ENCODE results near the gene CST6.

The CST6 gene

DNA sequence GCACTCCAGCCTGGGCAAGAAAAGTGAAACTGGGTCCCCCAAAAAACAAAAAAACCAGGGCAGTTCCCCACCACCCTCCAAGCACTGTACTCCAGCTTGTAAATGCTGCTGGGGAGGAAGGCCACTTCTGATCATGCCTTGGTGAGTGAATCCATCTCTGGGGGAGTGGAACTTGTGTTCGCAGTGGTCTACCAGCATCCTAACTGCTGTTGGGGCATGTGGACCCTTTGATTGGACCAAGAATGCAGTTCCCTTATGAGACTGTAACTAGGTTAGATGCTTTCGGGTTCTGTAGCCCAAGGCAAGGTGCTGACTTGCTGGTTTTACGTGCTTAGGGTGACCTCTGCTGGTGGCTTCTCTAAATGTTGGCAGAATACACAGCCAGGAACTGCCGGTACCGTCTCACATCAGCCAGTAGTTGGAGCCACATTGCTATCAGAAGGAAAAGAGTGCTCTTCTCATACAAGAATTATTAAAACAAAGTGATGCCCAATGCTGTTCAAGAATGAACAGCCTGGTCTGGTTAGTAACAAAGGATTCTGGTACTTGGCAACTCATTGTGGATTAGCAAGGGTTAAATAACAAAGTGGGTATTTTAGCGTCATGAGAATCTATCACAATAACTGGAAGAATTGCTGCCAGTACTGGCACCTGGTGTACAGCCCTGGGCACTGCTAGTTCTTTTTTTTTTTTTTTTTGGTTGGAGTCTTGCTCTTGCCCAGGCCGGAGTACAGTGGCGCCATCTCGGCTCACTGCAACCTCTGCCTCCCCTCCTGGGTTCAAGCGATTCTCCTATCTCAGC, 22.8 kb upstream of the CST6 start:
- H3K4me3 ChIP-seq (ENCODE audit: low read depth, low read length) = no peak overlapping the region
- TF ChIP-seq, protein P1, sequence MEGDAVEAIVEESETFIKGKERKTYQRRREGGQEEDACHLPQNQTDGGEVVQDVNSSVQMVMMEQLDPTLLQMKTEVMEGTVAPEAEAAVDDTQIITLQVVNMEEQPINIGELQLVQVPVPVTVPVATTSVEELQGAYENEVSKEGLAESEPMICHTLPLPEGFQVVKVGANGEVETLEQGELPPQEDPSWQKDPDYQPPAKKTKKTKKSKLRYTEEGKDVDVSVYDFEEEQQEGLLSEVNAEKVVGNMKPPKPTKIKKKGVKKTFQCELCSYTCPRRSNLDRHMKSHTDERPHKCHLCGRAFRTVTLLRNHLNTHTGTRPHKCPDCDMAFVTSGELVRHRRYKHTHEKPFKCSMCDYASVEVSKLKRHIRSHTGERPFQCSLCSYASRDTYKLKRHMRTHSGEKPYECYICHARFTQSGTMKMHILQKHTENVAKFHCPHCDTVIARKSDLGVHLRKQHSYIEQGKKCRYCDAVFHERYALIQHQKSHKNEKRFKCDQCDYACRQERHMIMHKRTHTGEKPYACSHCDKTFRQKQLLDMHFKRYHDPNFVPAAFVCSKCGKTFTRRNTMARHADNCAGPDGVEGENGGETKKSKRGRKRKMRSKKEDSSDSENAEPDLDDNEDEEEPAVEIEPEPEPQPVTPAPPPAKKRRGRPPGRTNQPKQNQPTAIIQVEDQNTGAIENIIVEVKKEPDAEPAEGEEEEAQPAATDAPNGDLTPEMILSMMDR (IDR thresholded peaks at IDR 0.05; ENCODE audit: low read depth, low read length) = peak; percentile 93

DNA sequence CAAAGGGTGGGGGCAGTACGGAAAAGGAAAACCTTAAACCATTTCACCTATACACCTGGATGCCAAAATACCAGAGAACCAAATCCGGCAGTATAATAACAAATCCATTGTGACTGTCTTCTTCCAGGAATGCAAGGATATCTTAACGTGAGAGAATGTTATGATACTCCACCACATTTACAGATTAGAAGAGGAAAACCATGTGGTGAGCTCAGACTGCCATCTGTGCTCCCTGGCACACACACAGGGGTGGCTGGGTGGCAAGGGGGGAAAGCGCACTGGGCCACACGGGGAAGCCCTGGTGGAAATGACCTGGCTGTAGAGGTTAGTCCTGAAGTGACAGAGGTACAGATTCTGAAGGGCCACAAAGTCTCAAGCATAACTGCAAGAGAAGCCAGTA, 19.8 kb upstream of the CST6 start:
- H3K4me3 ChIP-seq (ENCODE audit: low read depth, low read length) = no peak overlapping the region
- TF ChIP-seq, protein P1 (IDR thresholded peaks at IDR 0.05; ENCODE audit: low read depth, low read length) = no peak

DNA sequence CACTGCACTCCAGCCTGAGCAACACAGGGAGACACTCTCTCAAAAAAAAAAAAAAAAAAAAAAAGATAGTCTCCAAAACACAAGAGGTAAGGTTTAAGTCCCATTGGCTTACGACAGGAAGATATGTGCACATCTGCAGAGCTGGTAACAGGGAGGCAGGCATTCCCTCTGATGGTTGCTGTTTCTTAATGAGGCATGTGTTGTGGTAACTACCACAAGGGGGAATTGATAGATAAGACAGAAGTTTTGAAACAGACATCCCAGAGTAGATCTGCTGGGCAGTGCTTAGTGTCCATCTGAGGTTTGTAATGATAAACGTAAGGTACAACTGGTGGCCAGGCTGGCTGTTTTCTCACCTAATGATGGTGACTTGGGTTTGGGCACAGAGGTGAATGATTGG, 14.5 kb upstream of the CST6 start:
- H3K4me3 ChIP-seq (ENCODE audit: low read depth, low read length) = no peak overlapping the region

DNA sequence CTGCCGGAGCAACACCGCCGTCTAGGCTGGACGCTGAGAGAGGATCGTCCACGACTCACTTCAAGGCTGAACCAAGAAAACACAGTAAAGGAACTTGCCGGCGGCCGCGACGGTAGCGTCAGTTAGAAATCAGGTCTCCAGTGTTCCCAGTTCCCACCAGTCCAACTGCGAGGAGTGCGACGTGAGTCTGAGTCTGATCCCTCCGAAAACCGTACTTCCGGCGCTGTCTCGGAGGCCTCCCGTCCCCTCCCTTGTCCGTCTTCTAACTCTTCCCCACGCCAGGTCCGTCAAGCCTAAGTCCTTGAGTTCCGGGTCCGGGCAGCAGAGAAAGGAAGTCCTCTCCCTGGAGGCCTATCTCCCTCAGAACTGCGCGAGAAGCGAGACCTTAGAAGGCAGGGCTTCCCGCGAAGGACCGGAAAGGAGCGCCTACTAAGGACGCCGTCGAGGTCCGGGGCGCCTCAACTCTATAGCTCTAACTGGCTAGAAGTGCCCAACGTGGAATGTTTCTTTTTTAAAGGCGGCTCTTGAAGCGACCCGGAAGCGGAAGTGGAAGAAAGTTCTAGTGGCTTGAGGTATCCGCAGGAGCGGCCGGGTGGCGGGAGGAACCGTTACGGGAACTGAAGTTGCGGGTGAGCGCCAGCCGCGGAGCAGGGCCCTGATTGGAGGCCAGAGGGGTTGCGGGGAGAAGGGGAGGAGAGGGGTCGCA, 9.7 kb upstream of the CST6 start, which contains the start of the genes BANF1 and EIF1AD:
Gene BANF1 (plus strand): TSS at position 562 of the 706 bp plus-strand sequence. CDS start 748 bp downstream, outside the sequence.
Gene EIF1AD (minus strand): TSS at position 216 of the 706 bp plus-strand sequence. CDS start 1,768 bp downstream, outside the sequence.
- TF ChIP-seq, protein P1 (IDR thresholded peaks at IDR 0.05; ENCODE audit: low read depth, low read length) = no peak
- peak within 1 kb of the TSS; percentile 99 for H3K4me3 ChIP-seq (ENCODE audit: low read depth, low read length)

More for the DNA sequence above, 14.5 kb upstream of the CST6 start:
- TF ChIP-seq, protein P1 (IDR thresholded peaks at IDR 0.05; ENCODE audit: low read depth, low read length) = no peak

DNA sequence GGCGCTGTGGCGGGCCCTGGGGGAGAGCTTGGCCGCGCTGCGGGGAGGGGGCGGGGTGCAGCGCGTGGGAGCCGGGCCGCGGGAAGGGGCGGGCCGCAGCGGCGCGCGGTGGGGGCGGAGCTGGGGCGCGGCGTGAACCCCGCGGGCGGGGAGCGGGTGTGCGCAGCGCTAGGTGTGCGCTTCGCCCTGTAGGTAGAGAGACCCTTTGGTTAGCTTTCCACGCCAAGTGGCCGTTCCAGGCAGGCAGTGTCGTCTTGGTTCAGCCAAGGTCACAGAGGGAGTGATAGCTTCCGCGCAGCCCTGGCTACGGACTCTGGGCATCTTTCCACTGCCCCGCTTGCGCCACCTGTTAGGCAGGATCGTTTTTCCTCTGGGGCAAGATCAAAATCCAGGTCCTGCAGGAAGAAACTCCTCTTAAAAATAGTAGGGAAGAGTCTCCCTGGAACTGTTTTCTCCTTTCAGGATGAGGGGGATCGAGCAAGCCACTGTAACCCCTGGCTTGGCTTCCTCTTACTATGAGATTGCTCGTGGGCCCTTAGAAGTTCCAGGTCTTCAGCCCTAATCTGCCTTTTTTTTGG, 9.1 kb upstream of the CST6 start:
- TF ChIP-seq, protein P1 (IDR thresholded peaks at IDR 0.05; ENCODE audit: low read depth, low read length) = no peak
- H3K4me3 ChIP-seq (ENCODE audit: low read depth, low read length) = peak overlapping the region; percentile 99

DNA sequence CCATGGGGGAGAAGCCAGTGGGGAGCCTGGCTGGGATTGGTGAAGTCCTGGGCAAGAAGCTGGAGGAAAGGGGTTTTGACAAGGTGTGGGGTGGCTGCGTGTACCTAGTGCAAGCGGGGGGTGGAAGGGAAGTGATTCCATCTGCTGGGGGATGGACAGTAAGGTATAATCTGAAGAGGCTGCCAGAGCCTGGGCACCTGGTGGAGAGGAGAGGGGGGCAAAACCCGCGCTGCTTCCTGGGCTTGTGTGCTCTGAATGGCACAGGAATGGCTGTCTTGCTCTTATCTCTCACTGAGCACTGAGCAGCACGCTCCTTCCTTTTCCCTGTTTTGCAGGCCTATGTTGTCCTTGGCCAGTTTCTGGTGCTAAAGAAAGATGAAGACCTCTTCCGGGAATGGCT, 8.5 kb upstream of the CST6 start:
- peak overlapping the region; percentile 99 for H3K4me3 ChIP-seq (ENCODE audit: low read depth, low read length)
- TF ChIP-seq, protein P1 (IDR thresholded peaks at IDR 0.05; ENCODE audit: low read depth, low read length) = no peak
